ENCODE results near the gene PSMB1.
"Not testable (repeated sequence)": the region's sequence is repeated elsewhere in the genome, so short reads cannot be mapped to it uniquely, and the experiment has no call there.

GRCh38 chr6:170502733-170503413, 50.2 kb downstream of the PSMB1 start:
- not testable (repeated sequence) for TF ChIP-seq CTCF (IDR thresholded peaks at IDR 0.05; ENCODE audit: low read length); EZH2 (IDR thresholded peaks at IDR 0.05; ENCODE audit: borderline replicate concordance, low read length)

All from OCI-LY1 (cell line).